Neural cell (in vitro differentiated cells): ENCODE data around the gene SDR42E1. TPM values are rescaled to one million over a fixed set of nuclear protein-coding genes. Genes with fewer than 3 reads are reported as not detected.

Source experiments
- H2AFZ ChIP-seq: fragments of 200-600, 300-800 bp; sonication (generic), shearing (Covaris generic); 2 replicates; pipeline ENCODE4 v1.6.0; 2014; ENCODE audit warnings: low read depth, mild to moderate bottlenecking, antibody characterized with exemption, low read length, moderate library complexity
- H3F3A ChIP-seq: fragments of 200-600 bp; shearing (Covaris generic); 2 replicates; pipeline ENCODE4 v1.6.1; 2016; ENCODE audit warnings: mild to moderate bottlenecking, moderate library complexity, mixed read lengths, antibody characterized with exemption, low read length; ENCODE audit not compliant: insufficient read depth, poor library complexity, severe bottlenecking
- H3K27ac ChIP-seq: fragments of 200-600, 300-800 bp; sonication (generic), shearing (Covaris generic); 2 replicates; pipeline ENCODE4 v1.5.1; 2014; ENCODE audit warnings: mild to moderate bottlenecking, low read length, moderate library complexity
- H3K27me3 ChIP-seq: fragments of 300-800, 200-600 bp; sonication (generic), shearing (Covaris generic); 2 replicates; pipeline ENCODE4 v1.6.0; 2014; ENCODE audit warnings: mild to moderate bottlenecking, low read depth, low read length, moderate library complexity; ENCODE audit not compliant: insufficient read depth
- H3K36me3 ChIP-seq: fragments of 300-800, 200-600 bp; sonication (generic), shearing (Covaris generic); 2 replicates; pipeline ENCODE4 v1.5.1; 2014; ENCODE audit warnings: mild to moderate bottlenecking, antibody characterized with exemption, low read length, moderate library complexity; ENCODE audit not compliant: insufficient read depth
- H3K4me2 ChIP-seq: fragments of 300-800, 200-600 bp; sonication (generic), shearing (Covaris generic); 2 replicates; pipeline ENCODE4 v1.6.0; 2014; ENCODE audit warnings: mild to moderate bottlenecking, low read length
- H3K4me3 ChIP-seq: fragments of 300-800, 200-600 bp; sonication (generic), shearing (Covaris generic); 2 replicates; pipeline ENCODE4 v1.5.1; 2014; ENCODE audit warnings: mild to moderate bottlenecking, low read length, moderate library complexity
- H3K79me2 ChIP-seq: fragments of 200-600 bp; shearing (Covaris generic); replicated peaks from 2 replicates; pipeline ENCODE4 v1.6.0; 2014; ENCODE audit warnings: mild to moderate bottlenecking, low read length, moderate library complexity; ENCODE audit not compliant: insufficient read depth
- H3K9ac ChIP-seq: fragments of 300-800, 200-600 bp; sonication (generic), shearing (Covaris generic); 2 replicates; pipeline ENCODE4 v1.6.1; 2016; ENCODE audit warnings: mild to moderate bottlenecking, low read length, mixed read lengths
- H3K9me2 ChIP-seq: fragments of 200-600 bp; shearing (Covaris generic); 2 replicates; pipeline ENCODE4 v1.6.1; 2016; ENCODE audit warnings: mild to moderate bottlenecking, low read length, mixed read lengths; ENCODE audit not compliant: insufficient read depth
- H3K9me3 ChIP-seq: fragments of 200-600, 300-800 bp; sonication (generic), shearing (Covaris generic); 2 replicates; pipeline ENCODE4 v1.6.1; 2016; ENCODE audit warnings: mild to moderate bottlenecking, mixed run types, low read length, moderate library complexity, mixed read lengths
- H4K20me1 ChIP-seq: fragments of 200-600 bp; shearing (Covaris generic); 2 replicates; pipeline ENCODE4 v1.6.1; 2016; ENCODE audit warnings: mild to moderate bottlenecking, mixed run types; ENCODE audit not compliant: insufficient read depth
- CTCF ChIP-seq: fragments of 450-650 bp; IDR thresholded peaks from 2 replicates; pipeline ENCODE4 v1.5.1; 2014; ENCODE audit warnings: antibody characterized with exemption, mild to moderate bottlenecking, moderate library complexity; ENCODE audit not compliant: poor library complexity, severe bottlenecking
- EP300 ChIP-seq: fragments of 450-650 bp; conservative IDR thresholded peaks from 2 replicates; pipeline ENCODE4 v1.6.1; 2014; ENCODE audit warnings: antibody characterized with exemption, mild to moderate bottlenecking, moderate library complexity; ENCODE audit not compliant: poor library complexity, severe bottlenecking
- EZH2 ChIP-seq: fragments of 200-600, 300-800 bp; shearing (Covaris generic), sonication (generic); IDR thresholded peaks from 2 replicates; pipeline ENCODE4 v1.6.1; 2014; ENCODE audit warnings: antibody characterized with exemption, low read length, borderline replicate concordance, mild to moderate bottlenecking; ENCODE audit not compliant: insufficient read depth, poor library complexity, severe bottlenecking
- MXI1 ChIP-seq: fragments of 450-650 bp; conservative IDR thresholded peaks from 2 replicates; pipeline ENCODE4 v1.6.1; 2014; ENCODE audit warnings: antibody characterized with exemption, mild to moderate bottlenecking; ENCODE audit not compliant: poor library complexity, severe bottlenecking
- POLR2AphosphoS5 ChIP-seq: IDR thresholded peaks from 2 replicates; pipeline ENCODE4 v1.6.1; 2012
- RAD21 ChIP-seq: fragments of 450-650 bp; conservative IDR thresholded peaks from 2 replicates; pipeline ENCODE4 v1.6.1; 2014; ENCODE audit warnings: antibody characterized with exemption, mild to moderate bottlenecking, moderate library complexity
- SMC3 ChIP-seq: fragments of 450-650 bp; conservative IDR thresholded peaks from 2 replicates; pipeline ENCODE4 v1.6.1; 2014; ENCODE audit warnings: antibody characterized with exemption, mild to moderate bottlenecking, moderate library complexity; ENCODE audit not compliant: poor library complexity
- TAF1 ChIP-seq: IDR thresholded peaks from 2 replicates; pipeline ENCODE4 v1.6.1; 2012; ENCODE audit warnings: low read depth
- polyA plus RNA-seq: library from polyadenylated mRNA; depleted of rRNA; stranded (reverse); fragments of >200 nt; gene quantifications from 2 replicates; pipeline ENCODE4 v1.2.3, GENCODE V29; 2014
- TF ChIP-seq, protein P1 (sequence below): IDR thresholded peaks from 2 replicates; pipeline ENCODE4 v1.6.1; 2012; ENCODE audit warnings: borderline replicate concordance

The SDR42E1 gene
- polyA plus RNA-seq, 1 donor from 2014 or later: 0.02 TPM

DNA sequence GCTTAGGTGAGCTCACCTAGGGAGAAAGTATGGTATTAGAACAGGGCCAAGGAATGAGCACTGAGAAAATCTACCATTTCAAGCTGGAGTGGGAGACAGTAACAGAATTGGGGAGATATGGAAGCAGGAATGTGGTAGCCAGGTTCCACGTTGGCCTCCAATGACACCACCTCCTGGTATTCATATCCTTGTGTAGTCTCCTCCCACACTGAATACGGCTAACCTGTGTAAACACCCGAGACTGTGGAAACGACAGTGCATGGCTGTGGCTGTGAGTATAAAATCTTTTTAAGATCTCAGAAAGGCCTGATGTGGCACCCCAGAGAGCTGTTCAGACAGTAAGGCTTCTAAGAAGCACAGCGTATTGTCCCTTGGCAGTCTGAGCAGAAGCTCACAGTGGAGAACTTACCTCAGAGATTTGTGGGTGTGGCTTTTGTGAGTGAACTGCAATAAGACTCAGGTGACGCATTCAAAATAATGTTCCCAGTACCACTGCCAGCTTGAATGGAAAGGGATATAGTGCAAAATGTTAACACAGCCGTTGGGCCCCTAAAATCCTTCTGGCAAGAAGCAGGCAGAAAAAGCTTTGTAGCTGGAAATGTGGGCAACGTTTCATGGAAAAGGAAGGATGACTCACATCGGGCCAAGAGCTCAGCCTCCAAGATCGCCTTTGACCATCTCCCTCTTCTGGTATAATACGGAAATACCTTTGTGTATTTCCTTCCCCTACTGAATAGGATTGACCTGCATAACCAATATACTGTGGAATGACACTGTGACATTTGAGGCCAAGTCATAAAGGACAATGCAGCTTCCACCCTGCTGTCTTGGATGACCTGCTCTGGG, 14.4 kb downstream of the SDR42E1 start:
- Histone ChIP-seq H3F3A (no peaks in the 10 kb centered on the region), H3K9me2 (no peaks in the 10 kb centered on the region), H3K79me2 (no peaks in the 10 kb centered on the region), H3K27me3 (no peaks in the 10 kb centered on the region), H3K4me3 (no peak overlapping the region), H3K36me3 (no peaks in the 10 kb centered on the region), H2AFZ (no peak overlapping the region), H3K9me3 (no peaks in the 10 kb centered on the region), H3K4me2 (no peak overlapping the region), H3K27ac (no peak overlapping the region), H3K9ac (no peak overlapping the region), H4K20me1 (no peaks in the 10 kb centered on the region)
- TF ChIP-seq EZH2 (no peak), SMC3 (no peak), TAF1 (no peak), CTCF (no peak), MXI1 (no peak), RAD21 (no peak), EP300 (no peak), POLR2AphosphoS5 (no peak)
- TF ChIP-seq, protein P1, sequence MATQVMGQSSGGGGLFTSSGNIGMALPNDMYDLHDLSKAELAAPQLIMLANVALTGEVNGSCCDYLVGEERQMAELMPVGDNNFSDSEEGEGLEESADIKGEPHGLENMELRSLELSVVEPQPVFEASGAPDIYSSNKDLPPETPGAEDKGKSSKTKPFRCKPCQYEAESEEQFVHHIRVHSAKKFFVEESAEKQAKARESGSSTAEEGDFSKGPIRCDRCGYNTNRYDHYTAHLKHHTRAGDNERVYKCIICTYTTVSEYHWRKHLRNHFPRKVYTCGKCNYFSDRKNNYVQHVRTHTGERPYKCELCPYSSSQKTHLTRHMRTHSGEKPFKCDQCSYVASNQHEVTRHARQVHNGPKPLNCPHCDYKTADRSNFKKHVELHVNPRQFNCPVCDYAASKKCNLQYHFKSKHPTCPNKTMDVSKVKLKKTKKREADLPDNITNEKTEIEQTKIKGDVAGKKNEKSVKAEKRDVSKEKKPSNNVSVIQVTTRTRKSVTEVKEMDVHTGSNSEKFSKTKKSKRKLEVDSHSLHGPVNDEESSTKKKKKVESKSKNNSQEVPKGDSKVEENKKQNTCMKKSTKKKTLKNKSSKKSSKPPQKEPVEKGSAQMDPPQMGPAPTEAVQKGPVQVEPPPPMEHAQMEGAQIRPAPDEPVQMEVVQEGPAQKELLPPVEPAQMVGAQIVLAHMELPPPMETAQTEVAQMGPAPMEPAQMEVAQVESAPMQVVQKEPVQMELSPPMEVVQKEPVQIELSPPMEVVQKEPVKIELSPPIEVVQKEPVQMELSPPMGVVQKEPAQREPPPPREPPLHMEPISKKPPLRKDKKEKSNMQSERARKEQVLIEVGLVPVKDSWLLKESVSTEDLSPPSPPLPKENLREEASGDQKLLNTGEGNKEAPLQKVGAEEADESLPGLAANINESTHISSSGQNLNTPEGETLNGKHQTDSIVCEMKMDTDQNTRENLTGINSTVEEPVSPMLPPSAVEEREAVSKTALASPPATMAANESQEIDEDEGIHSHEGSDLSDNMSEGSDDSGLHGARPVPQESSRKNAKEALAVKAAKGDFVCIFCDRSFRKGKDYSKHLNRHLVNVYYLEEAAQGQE: no peak

GRCh38 chr16:81995651-81996050, 15.6 kb downstream of the SDR42E1 start:
- TF ChIP-seq TAF1 (no peak), CTCF (no peak), MXI1 (no peak), EP300 (no peak), EZH2 (no peak), SMC3 (no peak), RAD21 (no peak), POLR2AphosphoS5 (no peak)
- TF ChIP-seq, protein P1: no peak
- H3K9me3 ChIP-seq: no peaks in the 10 kb centered on the region
- H3K9me2 ChIP-seq: no peaks in the 10 kb centered on the region
- no peaks in the 10 kb centered on the region for H3F3A ChIP-seq
- no peak overlapping the region for H3K27ac ChIP-seq
- no peak overlapping the region for H2AFZ ChIP-seq
- H3K27me3 ChIP-seq: no peaks in the 10 kb centered on the region
- H3K36me3 ChIP-seq: no peaks in the 10 kb centered on the region
- H4K20me1 ChIP-seq: no peaks in the 10 kb centered on the region
- no peak overlapping the region for H3K4me3 ChIP-seq
- H3K4me2 ChIP-seq: no peak overlapping the region
- H3K79me2 ChIP-seq: no peaks in the 10 kb centered on the region
- no peak overlapping the region for H3K9ac ChIP-seq
